ENCODE measurements around the gene DENND5A.
"Not testable (repeated sequence)": the region's sequence is repeated elsewhere in the genome, so short reads cannot be mapped to it uniquely, and the experiment has no call there.

DENND5A gene

GRCh38 chr11:9264316-9265210 lies 587 bp downstream of the DENND5A start:
- DNase-seq = no peak

DNA sequence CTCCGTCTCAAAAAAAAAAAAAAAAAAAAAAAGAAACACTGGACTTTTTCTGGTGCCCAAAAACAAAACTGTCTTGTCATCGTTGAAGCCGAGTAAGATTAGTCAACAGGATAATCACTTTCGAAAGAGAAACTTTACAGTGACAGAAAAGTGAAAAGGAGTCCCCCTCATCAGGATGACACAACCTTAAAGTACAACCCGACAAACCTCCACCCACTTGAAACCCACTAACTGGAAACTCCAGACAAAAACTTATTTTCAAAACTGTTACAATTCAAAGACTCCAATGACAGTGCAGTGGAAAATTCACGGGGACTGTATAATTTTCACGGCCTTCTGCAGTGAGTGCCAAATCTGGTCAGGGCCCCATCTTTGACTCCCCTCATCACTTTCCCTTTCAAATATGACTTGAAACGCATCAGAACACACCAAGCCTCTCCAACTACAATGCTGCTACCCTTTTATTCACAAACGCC lies 1.3 kb downstream of the DENND5A start:
- no peak for DNase-seq

DNA sequence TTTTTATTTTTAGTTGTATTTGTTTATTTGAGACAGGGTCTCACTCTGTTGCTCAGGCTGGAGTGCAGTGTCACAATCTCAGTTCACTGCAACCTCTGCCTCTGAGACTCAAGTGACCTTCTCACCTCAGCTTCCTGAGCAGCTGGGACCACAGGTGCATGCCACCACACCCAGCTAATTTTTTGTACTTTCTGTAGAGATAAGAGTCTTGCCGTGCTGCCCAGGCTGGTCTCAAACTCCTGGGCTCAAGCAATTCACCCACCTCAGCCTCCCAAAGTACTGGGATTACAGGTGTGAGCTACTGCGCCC lies 4.4 kb downstream of the DENND5A start:
- DNase-seq = not testable (repeated sequence)

DNA sequence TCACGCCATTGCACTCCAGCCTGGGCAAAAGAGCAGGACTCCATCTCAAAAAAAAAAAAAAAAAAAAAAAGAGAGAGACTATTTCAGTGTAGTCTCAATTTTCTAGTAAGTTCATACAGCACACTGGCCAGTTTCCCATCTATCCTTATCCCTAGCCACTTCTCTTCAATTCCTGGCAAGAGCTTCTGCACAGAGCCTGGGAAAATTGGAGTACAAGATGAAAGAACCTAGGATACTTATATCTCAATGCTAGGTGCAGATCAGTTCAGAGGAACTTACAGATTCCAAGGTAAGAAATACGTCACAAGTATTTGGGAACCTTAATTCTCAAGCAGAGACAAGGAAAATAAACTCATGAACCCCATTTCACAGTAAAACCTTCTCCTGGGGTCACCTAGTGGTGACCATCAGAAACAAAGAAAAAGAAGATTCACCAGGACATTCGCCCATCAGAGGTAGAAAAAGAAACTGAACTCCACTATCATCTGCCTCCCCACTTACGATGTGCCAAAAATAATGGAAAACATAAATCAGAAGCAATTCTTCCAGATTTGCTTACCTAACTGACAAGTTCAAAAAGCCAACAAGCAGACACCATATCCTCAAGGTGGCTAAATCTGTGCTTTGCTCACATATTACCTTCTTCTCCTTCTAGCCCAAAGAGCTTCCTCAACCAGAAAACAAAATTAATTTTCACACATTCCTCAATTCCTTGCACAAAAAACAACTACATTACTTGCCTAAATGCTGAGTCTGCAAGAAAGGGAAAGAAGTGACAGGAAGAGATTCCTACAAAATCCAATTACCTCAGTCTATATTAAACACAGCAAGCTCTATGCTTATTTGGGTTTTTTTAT lies 4.9 kb downstream of the DENND5A start:
- no peak for DNase-seq

DNA sequence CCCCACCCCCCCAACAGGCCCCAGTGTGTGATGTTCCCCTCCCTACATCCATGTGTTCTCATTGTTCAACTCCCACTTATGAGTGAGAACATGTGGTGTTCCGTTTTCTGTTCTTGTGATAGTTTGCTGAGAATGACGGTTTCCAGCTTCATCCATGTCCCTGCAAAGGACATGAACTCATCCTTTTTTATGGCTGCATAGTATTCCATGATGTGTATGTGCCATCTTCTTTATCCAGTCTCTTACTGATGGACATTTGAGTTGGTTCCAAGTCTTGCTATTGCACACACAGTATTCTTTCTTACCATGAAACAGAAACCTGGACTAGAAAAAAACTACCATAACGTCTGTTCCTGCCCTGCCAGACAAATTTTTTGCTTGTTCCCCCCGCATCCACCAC lies 6.9 kb downstream of the DENND5A start:
- DNase-seq = not testable (repeated sequence)

DNA sequence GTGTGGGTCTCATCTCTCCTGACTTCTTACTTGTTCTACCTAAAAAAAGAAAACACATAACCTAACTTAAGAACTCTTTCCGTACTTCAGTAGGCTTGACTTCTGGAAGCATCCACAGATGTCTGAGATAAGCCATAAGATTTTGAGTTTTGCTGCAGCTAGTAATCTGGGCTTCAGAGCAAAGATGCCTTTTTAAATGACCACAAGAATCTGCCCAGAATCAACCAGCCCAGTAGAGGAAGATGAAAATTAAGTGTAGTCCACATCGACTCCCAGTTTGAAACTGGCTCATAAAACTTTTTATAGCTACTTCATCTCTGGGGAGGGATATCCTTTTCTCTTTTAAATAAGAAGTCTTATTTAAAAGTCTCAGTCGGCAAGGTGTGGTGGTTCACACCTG lies 10.7 kb downstream of the DENND5A start:
- DNase-seq = no peak

GRCh38 chr11:9253086-9253485 lies 12.1 kb downstream of the DENND5A start:
- no peak for DNase-seq

- no peak for DNase-seq
Measured at GRCh38 chr11:9251311-9251710, 13.8 kb downstream of the DENND5A start.

DNA sequence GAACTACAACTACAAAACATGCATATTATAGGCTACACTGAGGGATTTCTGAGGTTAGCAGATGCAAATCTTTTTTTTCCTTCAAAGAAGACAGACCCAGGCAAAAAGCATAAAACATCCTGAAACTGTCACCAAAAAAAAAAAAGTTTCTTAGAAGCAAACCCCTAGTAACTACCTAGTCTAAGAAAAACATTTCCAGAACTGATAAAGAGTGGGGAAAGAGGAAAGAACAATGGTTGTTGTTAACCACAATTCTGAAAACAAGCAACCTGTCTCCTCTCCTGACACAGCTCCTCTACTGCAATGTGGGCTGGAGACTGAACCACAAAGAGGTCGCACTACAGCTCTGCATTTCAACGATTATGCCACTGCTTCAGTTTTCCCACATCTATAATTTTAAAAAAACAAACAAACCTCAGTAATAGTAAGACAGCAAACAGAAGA lies 15.0 kb downstream of the DENND5A start:
- DNase-seq = no peak

GRCh38 chr11:9249252-9249651 lies 15.9 kb downstream of the DENND5A start:
- DNase-seq = no peak

DNA sequence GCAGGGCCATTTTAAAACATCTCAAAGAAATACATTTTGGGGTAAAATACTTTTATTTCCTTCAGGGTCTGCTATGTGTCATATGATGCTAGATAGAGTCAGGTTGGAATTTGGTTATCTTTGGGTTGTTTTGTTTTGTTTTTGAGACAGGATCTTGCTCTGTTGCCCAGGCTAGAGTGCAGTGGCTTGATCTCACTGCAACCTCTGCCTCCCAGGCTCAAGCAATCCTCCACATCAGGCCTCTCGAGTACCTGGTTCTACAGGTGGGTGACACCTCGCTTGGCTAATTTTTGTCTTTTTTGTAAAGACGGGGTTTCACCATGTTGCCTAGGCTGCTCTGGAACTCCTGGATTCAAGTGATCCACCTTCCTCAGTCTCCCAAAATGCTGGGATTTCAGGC lies 17.3 kb downstream of the DENND5A start:
- no peak for DNase-seq

- not testable (repeated sequence) for DNase-seq
Measured at GRCh38 chr11:9236242-9236641, 28.9 kb downstream of the DENND5A start.

GRCh38 chr11:9232482-9232881 lies 32.7 kb downstream of the DENND5A start:
- no peak for DNase-seq

- DNase-seq = no peak
Measured at GRCh38 chr11:9231848-9232177, 33.3 kb downstream of the DENND5A start.

GRCh38 chr11:9230296-9230695 lies 34.9 kb downstream of the DENND5A start:
- no peak for DNase-seq

DNA sequence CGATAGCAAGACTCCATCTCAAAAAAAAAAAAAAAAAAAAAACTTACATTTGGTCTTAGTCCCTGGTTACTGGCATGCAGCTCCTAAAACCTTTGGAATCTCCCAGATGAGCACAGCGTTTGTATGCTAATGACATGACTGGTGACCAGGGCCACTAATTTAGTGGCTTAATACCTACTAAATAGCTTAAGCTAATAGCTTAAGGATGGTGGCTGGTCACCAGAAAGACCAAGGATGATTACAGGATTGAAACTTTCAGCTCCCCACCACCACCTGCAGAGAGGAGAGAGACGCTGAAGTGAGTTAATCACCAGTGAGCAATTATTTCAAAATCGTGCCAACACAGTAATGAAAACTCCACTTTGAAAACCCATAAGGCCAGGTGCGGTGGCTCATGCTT lies 37.1 kb downstream of the DENND5A start:
- no peak for DNase-seq

DNA sequence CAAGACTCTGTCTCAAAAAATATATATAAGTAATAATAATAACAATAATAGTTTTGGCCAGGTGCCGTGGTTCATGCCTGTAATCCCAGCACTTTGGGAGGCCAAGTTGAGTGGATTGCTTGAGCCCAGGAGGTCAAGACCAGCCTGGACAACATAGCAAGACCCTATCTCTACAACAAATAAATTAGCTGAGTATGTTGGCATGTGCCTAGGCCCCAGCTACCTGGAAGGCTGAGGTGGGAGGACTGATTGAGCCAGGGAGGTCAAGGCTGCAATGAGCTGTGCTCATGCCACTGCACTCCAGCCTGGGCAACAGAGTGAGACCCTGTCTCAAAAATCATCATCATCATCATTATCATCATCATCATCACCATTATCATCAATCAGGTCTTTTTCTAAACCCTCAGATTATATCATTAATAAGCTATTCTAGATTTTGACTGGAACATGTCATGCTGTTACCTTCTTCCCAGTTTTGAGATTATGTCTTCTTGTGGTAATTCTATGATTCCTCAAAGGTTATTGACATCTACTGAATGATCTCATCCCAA lies 39.3 kb downstream of the DENND5A start:
- DNase-seq = no peak

DNA sequence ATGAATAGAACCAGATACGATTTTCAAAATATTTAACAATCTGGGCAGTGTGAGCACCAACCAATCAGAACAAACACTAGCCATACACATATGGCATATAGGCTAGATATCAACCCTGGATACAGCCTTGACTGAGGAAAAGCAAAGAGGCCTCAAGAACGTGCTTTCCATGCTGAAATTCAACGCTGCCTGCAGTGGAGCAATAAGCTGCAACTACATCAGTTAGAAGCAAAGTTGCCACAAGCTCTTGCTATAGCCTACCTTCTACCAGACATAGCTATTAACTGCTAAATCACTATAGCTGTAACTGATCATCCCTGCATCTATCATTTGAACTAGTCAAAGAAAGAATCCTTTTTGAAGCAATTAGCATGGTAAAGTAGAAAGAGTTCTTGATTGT lies 42.5 kb downstream of the DENND5A start:
- no peak for DNase-seq

GRCh38 chr11:9220853-9221252 lies 44.3 kb downstream of the DENND5A start:
- DNase-seq = not testable (repeated sequence)

DNA sequence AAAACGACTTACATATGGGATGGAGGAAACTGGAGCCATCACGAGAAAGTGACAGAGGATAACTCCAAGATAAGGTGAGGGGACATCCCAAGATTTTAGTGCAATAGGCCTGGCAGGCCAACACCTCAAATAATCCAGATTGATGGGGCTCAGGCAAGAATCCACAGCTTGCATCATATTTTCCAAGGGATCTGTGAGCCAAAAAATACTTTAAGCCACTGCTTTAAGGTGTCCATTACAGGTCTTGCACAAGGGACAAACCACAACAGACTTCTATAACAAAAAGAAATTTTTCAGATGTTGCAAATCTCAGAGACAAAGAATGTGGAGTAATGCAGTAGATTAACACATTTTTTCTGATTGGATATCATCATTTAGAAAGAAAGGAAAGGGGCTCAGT lies 45.6 kb downstream of the DENND5A start:
- no peak for DNase-seq

GRCh38 chr11:9219115-9219514 lies 46.0 kb downstream of the DENND5A start:
- no peak for DNase-seq

DNA sequence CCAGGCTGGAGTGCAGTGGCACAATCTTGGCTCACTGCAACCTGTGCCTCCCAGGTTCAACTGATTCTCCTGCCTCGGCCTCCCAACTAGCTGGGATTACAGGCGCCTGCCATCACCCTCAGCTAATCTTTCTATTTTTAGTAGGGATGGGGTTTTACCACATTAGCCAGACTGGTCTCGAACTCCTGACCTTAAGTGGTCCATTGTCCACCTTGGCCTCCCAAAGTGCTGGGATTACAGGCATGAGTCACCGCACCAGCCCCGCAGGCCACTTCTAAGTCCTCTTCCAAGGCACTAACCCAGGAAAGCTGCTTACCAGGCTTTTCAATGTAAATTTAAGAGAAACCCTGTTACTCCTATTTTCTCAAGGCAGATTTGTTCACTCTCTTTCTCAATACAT lies 50.4 kb downstream of the DENND5A start:
- DNase-seq = no peak

DNA sequence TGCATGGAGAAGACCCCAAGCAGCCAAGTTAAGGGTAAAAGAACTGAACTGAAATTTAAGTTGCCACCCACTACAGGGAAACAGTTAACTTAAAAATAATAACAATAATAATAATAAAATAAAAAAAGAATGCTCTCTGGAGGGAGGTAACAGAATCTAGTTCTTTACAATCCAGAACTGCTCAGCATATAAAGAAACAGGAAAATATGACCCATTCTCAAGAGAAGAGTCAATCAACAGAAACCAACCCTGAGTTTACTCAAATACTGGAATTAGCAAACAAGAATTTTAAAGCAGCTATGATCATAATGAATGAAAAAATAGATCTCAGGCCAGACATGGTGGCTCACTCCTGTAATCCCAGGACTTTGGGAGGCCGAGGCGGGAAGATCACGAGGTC lies 53.8 kb downstream of the DENND5A start:
- no peak for DNase-seq

GRCh38 chr11:9210922-9211320 lies 54.2 kb downstream of the DENND5A start:
- DNase-seq = no peak
